Hematopoietic multipotent progenitor cell treated with erythropoietin and hydrocortisone succinate and interleukin-3 and kit ligand, for 8 days (in vitro differentiated cells): ENCODE data around the gene CDC25A.

Source experiments
- DNase-seq: peaks from one replicate; pipeline ENCODE4 v3.0.0-alpha.2; 2015

CDC25A gene

DNA sequence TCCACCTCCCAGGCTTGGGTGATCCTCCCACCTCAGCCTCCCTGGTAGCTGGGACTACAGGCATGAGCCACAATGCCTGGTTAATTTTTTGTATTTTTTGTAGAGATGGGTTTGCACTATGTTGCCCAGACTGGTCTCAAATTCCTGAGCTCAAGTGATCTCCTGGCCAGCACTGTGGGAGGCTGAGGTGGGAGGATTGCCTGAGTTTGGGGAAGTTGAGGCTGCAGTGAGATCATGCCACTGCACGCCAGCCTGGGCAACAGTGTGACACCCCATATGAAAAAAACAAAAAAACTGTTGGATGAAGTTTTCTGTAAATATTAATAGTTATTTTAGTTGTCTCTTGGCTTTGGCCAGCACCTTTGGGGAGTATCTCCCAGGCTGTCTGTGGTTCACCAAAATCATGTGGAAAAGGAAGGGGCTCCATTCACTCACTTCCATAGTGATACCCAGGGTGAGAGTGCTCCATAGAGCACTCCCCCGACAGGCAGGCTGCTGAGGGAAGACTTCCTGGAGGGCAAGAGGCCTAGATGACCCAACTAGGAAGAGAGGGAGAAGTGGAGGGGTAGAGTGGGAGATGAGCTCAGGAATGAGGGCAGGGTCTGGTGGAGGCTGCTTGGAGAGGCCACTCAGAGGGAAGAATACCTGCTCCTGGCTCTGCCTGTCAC, 47.1 kb downstream of the CDC25A start:
- DNase-seq: no peak

DNA sequence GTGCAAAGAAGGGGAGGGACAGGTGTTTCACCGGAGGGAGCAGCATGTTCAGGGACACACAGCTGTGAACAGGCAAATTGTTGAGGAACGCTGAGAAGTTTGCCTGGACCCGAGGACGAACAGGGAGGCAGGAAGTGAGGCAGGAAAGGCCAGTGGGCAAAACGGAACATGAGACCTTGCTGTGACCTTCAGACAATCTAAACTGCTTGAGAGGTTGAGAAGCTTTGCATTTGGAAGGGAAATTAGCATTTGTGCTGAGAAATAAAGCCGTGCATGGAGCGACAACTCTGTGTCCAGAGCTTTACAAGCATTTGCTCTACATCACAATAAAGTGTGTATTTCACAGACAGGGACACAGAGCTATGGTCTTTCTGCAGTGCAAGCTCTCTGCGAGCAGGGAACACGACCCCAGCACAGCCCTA, 47.9 kb downstream of the CDC25A start:
- no peak for DNase-seq

DNA sequence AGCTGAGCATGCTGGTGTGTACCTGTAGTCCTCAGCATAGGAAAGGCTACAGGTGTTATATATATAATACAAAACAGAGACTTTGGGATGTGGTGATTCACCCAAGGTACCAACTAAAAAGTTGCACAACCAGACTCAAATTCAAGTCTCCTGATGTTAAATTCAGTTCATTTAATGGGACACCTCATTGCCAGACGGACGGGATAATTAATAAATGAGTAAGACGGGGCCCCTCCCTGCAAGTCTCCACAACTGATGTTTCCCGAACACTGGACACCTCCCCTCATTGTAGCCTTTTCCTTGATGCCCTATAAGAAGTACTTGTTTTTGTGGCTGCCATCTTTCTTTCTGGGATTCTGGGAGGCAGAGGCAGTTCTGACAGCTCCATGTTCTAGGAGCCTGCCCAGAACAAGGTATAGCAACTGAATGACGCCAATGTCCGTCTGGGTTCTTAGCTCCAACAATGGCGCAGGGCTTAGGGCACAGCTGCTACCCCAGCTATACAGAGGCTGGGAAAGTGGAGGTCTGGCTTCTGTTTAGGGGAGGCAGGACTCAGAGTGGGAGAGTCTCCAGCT, 50.7 kb downstream of the CDC25A start:
- DNase-seq: no peak

DNA sequence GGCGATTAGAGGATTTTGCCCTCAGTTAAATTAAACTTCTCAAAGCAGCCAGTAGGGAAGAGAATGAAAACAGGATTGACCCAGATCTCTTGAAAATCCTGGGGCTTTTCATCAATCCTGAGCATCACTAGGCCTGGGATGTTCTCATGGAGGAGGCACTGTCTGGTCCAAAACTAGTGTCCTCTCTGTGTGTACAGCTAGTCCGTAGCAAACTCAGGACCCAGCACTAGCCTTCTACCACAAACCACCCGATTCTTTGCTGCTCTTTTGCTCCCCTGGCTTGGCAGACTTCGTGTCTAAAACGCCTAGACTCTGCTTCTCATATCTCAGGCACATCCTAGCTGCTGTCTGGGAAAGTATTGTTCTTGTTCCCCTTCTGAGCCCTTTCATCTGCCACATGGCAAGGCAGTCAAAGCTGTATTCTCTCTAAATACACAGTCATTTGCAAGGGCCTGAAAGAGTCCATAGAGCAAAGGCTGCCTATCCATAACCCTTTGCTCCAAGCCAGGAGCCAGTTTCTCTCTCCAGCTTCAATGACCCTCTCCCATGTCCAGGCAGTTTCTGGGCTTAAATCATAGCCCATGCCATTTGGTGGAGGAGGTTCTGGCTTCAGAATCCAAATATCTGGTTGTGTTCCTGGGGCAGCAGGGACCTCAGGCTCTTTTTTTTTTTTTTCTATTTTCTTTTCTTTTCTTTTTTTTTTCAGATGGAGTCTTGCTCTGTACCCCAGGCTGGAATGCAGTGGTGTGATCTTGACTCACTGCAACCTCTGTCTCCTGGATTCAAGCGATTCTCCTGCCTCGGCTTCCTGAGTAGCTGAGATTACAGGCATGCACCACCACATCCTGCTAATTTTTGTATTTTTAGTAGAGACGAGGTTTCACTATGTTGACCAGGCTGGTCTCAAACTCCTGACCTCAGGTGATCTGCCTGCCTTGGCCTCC, 52.4 kb downstream of the CDC25A start:
- DNase-seq: no peak

DNA sequence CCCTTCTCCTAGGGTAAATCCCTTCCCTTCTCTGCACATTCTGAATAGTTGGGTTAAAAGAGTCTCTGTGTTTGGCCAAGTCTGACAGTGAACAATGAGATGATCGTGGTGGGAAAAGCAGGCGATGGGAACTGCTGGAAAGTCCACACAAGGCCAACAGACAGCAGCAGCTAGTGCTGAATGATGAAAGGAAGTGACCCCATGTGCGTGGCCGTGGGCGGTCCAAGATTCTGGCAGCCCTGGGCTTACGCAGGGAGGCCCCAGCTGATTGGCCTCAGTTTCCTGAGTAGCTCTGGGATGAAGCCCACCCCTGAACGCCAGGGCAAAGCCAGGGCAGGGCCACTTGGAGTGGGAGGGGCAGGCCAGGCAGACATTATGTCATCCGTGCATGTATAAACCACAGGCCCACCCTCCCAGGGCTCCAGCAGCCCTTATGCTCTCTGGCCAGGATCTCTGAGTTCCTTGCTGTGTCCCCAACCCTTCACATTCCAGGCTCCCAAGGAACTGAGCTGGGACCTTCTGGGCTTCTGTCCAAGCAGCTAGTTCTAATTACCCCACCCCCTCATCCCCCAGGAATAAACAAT, 57.8 kb downstream of the CDC25A start:
- DNase-seq: no peak

GRCh38 chr3:48129921-48130320, 58.3 kb downstream of the CDC25A start:
- DNase-seq: no peak

DNA sequence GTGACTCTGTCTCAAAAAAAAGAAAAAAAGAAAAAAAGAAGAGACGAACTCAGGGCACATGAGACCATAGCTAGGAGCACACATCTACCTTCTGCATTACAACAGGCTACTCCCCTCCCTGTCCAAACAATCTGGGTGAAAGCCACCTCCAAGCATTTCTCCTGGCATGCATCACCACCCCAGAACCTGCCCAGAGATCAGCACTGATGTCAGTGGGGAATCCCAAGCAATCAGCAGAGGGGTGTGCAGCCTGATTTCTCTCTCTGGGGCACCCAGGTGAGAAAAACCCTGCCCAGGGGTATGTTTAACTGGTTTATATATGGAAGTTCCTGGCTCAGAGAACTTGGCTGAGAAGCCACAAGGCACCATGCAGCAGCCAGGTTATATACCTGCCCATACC, 59.4 kb downstream of the CDC25A start:
- no peak for DNase-seq

GRCh38 chr3:48125886-48126622, 62.2 kb downstream of the CDC25A start:
- DNase-seq: no peak

- no peak for DNase-seq
Measured at GRCh38 chr3:48125013-48125705, 63.1 kb downstream of the CDC25A start.

GRCh38 chr3:48123346-48123745, 64.9 kb downstream of the CDC25A start:
- DNase-seq: no peak

DNA sequence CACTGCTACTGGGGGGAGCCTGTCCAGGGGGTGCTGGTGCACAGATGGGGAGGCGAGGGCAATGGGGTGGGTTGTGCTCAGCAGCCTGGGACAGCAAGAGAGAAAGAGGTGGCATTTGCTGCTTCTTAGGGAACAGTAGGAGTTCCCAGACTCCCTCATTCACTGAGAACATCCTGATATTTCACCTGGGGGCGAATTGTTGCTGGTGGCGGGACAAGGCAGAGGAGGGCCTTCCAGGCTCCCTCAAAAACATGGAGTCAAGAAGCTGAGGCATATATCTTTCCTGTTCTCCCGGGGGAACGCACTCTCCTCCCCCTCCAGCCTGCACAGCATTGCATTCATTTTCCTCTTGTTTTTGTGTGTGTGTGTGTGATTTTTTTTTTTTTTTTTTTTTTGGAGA, 65.7 kb downstream of the CDC25A start:
- DNase-seq: no peak

- no peak for DNase-seq
Measured at GRCh38 chr3:48120223-48120622, 68.0 kb downstream of the CDC25A start.

- DNase-seq: no peak
Measured at GRCh38 chr3:48119505-48120193, 68.6 kb downstream of the CDC25A start.

DNA sequence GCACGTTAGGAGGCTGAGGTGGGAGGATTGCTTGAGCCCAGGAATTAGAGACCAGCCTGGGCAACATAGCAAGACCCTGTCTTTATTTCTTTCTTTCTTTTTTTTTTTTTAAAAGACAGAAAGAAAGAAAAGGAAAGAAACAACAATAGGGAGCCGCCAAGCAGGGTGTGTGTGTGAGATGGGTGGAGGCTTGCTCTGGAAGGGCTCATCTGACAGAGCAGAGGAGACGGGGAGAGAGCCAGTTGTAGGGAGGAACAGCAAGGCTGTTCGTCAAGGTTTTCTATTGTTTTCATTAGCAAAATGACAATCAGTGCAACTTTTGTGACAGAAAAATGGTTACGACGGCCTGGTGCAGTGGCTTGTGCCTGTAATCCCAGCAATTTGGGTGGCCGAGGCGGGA, 69.3 kb downstream of the CDC25A start:
- DNase-seq: no peak

DNA sequence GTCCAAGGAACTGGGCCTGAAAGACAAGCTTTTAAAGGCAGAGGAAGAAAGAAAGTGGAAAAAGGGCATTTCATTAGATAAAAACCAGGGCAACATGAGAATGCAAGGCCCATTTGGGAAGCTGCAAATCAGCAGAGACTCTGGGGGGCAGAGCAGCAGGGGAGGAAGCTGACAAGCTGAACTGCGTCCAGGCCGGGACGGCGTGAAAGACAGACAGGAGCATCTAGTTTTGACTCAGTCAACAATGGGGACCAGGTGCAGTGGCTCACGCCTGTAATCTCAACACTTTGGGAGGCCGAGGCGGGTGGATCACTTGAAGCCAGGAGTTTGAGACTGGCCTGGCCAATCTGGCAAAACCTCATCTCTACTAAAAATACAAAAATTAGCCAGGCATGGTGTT, 69.9 kb downstream of the CDC25A start:
- no peak for DNase-seq

- DNase-seq: no peak
Measured at GRCh38 chr3:48112813-48113212, 75.4 kb downstream of the CDC25A start.

- DNase-seq: peak; percentile 35
Measured at GRCh38 chr3:48112108-48112791, 76.0 kb downstream of the CDC25A start.

DNA sequence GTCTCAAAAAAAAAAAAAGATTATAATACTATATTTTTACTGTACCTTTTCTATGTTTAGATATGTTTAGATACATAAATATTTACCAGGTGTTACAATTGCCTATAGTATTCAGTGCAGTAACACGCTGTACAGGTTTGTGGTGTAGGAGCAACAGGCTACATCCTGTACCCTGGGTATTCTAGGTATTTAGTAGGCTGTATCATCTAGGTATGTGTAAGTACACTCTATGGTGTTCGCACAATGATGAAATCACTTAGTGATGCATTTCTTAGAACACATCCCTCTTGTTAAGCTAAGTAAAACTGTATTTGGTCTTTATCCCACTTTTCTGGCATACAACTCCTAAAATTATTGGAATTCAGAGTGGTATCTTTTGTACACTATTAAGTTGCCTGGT, 77.8 kb downstream of the CDC25A start:
- DNase-seq: no peak

DNA sequence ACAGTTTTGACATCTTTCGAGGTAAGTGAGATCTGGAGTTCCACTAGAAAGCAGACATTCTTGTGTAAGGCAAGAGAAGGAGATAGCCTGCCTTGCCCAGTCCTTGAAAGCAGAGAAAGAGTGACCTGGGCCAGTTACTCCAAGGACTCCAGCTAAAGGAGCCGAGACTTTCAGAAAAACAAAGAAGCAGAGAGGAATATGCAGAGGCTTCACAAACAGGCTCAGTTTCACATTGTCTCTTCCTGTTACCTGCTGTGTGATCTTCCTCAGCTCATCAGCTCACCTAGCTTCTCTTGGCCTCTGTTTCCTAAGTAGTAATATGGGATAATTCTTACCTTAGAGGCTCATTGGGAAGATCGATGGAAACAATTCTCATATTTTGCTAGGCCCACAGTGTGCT, 81.0 kb downstream of the CDC25A start:
- DNase-seq: no peak
